Measurements from ENCODE around the gene MYOZ2. TPM values are rescaled to one million over a fixed set of nuclear protein-coding genes. Genes with fewer than 3 reads are reported as not detected.
A peak's percentile ranks its signal among the peaks of the same experiment; 100 is the strongest.

The MYOZ2 gene
- total and polyA plus RNA-seq, 3 donors from 2014 or later, result 2.8 to 4.3 (median 3.2) TPM

- TF ChIP-seq POLR2A (IDR thresholded peaks at IDR 0.05), result no peak
- TF ChIP-seq, protein P1, sequence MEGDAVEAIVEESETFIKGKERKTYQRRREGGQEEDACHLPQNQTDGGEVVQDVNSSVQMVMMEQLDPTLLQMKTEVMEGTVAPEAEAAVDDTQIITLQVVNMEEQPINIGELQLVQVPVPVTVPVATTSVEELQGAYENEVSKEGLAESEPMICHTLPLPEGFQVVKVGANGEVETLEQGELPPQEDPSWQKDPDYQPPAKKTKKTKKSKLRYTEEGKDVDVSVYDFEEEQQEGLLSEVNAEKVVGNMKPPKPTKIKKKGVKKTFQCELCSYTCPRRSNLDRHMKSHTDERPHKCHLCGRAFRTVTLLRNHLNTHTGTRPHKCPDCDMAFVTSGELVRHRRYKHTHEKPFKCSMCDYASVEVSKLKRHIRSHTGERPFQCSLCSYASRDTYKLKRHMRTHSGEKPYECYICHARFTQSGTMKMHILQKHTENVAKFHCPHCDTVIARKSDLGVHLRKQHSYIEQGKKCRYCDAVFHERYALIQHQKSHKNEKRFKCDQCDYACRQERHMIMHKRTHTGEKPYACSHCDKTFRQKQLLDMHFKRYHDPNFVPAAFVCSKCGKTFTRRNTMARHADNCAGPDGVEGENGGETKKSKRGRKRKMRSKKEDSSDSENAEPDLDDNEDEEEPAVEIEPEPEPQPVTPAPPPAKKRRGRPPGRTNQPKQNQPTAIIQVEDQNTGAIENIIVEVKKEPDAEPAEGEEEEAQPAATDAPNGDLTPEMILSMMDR (IDR thresholded peaks at IDR 0.05), result no peak
- no peak for DNase-seq
- no peak overlapping the region for H3K27ac ChIP-seq
- H3K27me3 ChIP-seq, result no peaks in the 10 kb centered on the region
- no peak overlapping the region for H3K4me3 ChIP-seq
- intact Hi-C loops (cut with DNase I; ENCODE audit: low total_unique reads), result no loop called here
- no peaks in the 10 kb centered on the region for H3K9me3 ChIP-seq
- no peaks in the 10 kb centered on the region for H3K36me3 ChIP-seq (ENCODE audit: low read depth, missing control alignments)
- H3K4me1 ChIP-seq, result peaks cover 8% of the 10 kb centered on the region
- 89 to 92% methylated on average over 4 of the region's 4 CpGs for WGBS, 2 donors
Observed at GRCh38 chr4:119229908-119230687, 94.5 kb downstream of the MYOZ2 start.

DNA sequence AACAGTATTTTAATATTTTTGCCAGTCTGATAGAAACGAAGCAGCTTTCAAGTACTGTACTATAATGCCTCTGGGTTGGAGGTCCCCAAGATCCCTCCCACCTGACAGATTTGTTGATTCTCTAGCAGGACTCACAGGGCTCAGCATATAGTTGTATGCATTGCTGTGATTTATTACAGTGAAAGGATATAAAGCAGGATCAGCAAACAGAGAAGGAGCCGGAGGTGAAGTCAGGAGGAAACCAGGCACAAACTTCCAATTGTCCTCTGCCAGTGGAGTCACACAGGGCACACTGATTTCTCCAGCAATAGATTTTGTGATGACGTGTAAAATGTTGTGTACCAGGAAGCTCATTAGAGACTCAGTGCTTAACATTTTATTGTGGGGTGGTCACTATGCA, 95.9 kb downstream of the MYOZ2 start:
- intact Hi-C loops (cut with DNase I; ENCODE audit: low total_unique reads), result no loop called here
- Histone ChIP-seq H3K36me3 (ENCODE audit: low read depth, missing control alignments) (no peaks in the 10 kb centered on the region), H3K27ac (no peak overlapping the region), H3K27me3 (no peaks in the 10 kb centered on the region), H3K9me3 (no peaks in the 10 kb centered on the region), H3K4me1 (peaks cover 8% of the 10 kb centered on the region), H3K4me3 (no peak overlapping the region)
- WGBS, 2 donors, result 65 to 71% methylated on average over 3 of the region's 3 CpGs
- DNase-seq, result no peak
- TF ChIP-seq POLR2A (IDR thresholded peaks at IDR 0.05), result no peak
- TF ChIP-seq, protein P1 (IDR thresholded peaks at IDR 0.05), result no peak

GRCh38 chr4:119232286-119232685, 96.7 kb downstream of the MYOZ2 start:
- H3K4me1 ChIP-seq, result peaks cover 8% of the 10 kb centered on the region
- intact Hi-C loops (cut with DNase I; ENCODE audit: low total_unique reads), result no loop called here
- no peaks in the 10 kb centered on the region for H3K27me3 ChIP-seq
- TF ChIP-seq, protein P1 (IDR thresholded peaks at IDR 0.05), result no peak
- no peak for TF ChIP-seq POLR2A (IDR thresholded peaks at IDR 0.05)
- WGBS, 2 donors, result 92 to 94% methylated on average over 1 of the region's 1 CpG
- no peaks in the 10 kb centered on the region for H3K36me3 ChIP-seq (ENCODE audit: low read depth, missing control alignments)
- no peak overlapping the region for H3K4me3 ChIP-seq
- no peak overlapping the region for H3K27ac ChIP-seq
- DNase-seq, result no peak
- H3K9me3 ChIP-seq, result no peaks in the 10 kb centered on the region

DNA sequence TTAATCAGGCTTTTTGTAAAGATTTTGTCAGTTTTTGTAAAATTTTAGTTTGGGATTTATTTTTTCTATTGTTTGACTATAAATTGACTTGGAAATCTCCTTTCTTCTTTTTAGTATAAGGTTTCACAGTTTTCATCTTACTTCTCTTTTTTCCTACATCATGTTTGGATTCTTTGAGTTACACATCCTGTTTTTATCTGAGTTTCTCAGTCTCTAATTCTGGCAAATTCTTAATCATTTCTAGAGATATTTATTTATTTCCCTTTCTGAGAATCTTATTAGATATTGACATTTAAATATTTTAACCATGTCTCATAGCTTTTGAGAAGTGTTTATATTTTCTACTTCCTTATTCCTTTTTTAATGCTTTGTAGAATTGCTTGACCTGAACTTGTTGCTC, 97.6 kb downstream of the MYOZ2 start:
- H3K4me3 ChIP-seq, result no peak overlapping the region
- H3K27me3 ChIP-seq, result no peaks in the 10 kb centered on the region
- intact Hi-C loops (cut with DNase I; ENCODE audit: low total_unique reads), result no loop called here
- no peak for DNase-seq
- peak overlapping the region in 1 of 2 donors; percentile 38 for H3K27ac ChIP-seq
- no peak for TF ChIP-seq POLR2A (IDR thresholded peaks at IDR 0.05)
- TF ChIP-seq, protein P1 (IDR thresholded peaks at IDR 0.05), result no peak
- H3K36me3 ChIP-seq (ENCODE audit: low read depth, missing control alignments), result no peaks in the 10 kb centered on the region
- no peaks in the 10 kb centered on the region for H3K9me3 ChIP-seq
- H3K4me1 ChIP-seq, result peaks cover 6% of the 10 kb centered on the region

DNA sequence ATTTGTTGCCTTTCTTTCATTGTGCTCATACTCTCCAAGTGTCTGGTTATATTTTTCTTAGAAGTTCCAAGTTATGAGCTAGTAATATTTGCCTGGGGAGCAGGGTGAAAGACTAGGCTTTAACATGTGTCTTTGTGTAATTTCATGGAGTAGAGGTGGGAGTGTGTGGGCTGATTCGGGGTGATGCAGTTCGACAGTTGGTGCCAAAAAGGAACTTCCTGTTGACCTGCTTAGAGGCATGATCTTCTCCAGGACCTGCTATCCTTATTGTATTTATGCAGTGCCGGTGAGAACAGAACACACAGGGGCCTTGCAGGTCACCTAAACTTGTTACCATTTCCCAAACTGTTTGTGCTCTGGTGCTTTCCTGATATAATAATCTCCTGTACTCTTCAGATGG, 98.1 kb downstream of the MYOZ2 start:
- Histone ChIP-seq H3K27me3 (no peaks in the 10 kb centered on the region), H3K27ac (peak overlapping the region in 1 of 2 donors; percentile 38), H3K4me1 (peaks cover under 1% of the 10 kb centered on the region), H3K9me3 (no peaks in the 10 kb centered on the region), H3K4me3 (no peak overlapping the region), H3K36me3 (ENCODE audit: low read depth, missing control alignments) (no peaks in the 10 kb centered on the region)
- intact Hi-C loops (cut with DNase I; ENCODE audit: low total_unique reads), result no loop called here
- no peak for DNase-seq
- TF ChIP-seq, protein P1 (IDR thresholded peaks at IDR 0.05), result no peak
- TF ChIP-seq POLR2A (IDR thresholded peaks at IDR 0.05), result no peak
- 20 to 30% methylated on average over 3 of the region's 3 CpGs for WGBS, 2 donors
